GM18858 (cell line): ENCODE results near the gene SYNGR2.

Experiments
- ATAC-seq: cut with Tn5 transposase; IDR thresholded peaks from one replicate; pipeline ENCODE4 v1.9.1; 2021; ENCODE audit not compliant: unreplicated experiment

Gene SYNGR2

DNA sequence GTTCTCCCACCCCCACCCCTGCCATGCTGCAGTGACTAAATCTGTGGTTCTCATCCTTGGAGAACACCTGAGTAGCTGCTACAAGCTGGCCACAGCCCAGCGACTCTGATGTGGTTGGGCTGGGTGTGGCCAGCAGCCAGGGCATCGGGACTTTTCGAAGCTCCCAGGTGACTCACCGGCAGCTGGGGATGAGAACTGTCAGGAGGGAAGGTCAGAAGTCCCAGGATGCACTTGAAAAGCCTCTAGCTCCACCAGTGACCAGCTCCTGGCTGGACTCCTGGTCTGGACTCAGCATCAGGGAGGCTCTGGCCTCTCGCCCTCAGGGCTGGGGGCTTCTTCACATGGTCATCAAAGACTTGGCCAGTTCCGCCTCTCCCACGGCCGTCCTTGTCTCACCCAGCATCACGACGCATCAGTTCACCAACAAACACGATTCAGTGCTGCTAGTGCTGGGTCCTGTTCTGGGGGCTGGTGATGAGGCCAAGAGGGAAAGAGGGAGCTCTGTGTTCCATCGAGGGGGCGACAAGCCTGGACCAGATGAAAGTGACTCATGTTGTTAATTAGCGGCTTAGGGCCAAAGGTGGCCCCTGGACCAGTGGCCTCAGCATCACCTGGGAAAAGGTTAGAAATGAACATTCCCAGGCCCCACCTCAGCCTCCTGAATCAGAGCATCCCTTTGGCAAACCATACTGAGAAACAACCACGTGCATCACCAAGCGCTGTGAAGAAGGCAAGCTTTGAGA, 26.1 kb upstream of the SYNGR2 start:
- ATAC-seq = no peak

DNA sequence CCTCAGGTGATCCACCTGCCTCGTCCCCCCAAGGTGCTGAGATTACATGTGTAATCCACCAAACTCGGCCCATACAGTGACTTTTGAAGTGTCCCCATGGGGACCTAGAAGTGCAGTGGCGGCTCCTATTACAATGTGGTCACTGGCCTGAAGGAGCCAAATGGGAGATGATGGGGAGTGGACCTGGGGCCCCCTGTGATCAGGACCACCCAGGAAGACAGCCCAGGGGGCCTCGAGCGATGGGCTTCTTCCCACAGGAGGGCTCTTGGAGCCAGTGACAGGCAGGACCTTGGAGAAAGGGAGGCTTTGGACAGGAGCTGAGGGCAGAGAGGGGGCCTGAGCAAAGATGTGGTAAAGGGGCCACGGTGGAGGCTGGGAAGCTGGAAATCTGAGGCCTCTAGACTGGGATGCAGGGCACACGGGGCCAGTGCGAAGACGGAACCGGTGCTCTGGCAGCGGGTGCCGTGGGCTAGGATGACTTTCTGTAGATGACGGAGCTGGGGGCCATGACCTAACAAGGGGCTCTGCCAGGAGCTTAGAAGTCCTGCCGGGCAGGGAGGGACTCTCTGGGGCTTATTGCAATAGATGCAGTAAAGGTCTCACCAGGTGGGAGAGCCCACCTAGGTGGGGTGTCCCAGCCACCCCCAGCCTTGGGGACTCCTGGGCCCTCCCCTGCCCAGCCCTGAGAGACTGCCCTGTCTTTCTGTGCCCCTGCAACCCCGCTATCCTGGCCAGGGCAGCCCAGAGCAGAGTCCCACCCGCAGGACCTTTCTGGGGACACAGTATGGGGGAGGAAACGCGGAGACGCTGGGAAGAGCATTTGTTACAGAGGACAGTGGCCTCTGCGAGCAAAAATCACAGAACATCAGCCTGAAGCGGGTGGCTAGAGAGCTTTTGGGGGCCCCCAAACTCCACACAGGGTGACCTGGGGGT, 24.9 kb upstream of the SYNGR2 start:
- ATAC-seq = no peak

DNA sequence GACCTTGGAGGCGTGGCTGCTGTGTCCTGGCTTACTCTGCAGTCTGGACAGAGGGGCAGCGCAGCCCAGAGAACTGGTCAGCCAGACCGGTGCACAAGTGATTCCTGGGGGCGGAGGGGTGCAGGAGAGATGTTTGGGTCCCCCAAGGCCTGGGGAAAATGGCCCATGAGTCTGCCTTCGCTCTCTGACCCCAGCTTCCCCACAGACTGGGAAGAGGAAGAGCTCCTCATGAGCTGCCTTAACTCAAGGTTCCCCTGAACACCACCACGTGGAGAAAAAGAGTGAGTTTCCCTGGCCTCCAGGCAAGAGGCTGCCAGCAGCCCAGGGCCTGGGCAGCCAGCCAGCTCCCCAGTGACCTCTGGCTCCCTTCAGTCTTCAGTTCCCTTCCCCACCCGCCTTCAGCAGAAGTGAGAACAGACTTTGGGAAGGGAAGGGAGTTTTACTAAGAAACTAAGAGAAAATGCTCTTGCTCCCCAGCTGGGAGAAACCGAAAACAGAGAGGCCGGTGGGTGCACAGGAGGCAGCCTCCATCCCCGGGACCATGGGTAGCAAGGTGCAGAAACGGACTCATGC, 24.1 kb upstream of the SYNGR2 start:
- no peak for ATAC-seq

DNA sequence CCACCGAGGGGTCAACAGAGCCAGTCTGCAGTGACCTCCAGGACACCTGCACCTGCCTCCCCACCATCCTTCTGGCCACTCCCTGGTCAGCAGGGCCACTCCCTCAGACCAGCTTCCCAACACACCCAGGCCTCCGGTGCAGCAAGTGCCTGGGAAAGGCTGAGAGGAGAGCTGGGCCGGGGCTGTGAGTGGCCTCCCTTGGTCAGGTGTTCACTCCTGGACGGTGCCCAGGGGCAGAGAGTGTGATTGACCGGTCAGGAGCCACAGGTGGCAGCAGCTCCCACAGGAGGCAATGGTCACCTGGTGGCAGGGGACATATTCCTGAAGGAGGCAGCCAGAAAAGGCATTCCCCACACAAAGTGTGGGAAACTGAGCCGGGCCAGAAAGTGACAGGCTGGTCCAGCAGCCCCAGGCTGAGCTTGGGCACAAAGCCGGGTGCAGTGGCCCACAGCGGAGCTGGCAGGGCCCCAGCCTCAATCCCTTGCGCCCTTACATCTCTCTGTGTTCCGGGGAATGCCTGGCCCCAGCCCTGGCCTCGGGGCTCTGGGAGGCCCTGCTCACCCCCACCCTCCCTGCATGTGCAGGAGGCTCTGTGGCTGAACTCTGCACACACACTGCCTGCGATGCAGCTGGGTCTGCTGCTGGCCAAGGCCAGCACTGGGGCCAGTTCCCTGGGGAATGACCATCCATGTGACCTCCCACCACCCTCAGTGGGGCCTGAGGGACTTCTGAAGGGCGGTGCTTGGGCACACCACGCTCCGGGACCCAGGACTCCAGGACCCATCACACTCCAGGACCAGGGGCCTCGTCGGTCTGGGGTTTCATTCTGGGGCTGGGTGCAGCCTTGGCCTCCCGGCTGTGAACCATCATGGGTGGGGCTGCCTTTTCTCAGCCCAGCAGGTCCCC, 23.4 kb upstream of the SYNGR2 start:
- ATAC-seq = no peak

- ATAC-seq = no peak
Measured at GRCh38 chr17:78146471-78146869, 21.9 kb upstream of the SYNGR2 start.

DNA sequence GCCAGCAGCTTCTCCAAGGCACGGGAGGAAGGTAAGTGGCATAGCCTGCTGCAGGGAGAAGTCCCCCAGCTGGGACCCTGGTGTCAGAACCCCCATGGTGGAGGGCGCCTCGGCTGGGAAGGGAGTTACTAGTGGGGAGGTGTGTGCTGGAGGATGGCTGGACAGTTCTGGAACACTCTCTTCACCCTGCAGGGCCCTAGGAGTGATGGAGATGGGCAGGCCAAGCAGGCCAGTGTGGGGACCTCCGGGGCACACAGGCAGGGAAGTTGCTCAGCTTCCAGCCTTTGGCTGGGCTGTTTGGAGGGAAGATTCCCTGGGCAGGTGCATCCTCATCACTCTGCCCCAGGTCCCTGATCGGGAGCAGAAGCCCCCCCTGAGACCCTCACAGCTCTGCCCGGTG, 21.5 kb upstream of the SYNGR2 start:
- no peak for ATAC-seq

DNA sequence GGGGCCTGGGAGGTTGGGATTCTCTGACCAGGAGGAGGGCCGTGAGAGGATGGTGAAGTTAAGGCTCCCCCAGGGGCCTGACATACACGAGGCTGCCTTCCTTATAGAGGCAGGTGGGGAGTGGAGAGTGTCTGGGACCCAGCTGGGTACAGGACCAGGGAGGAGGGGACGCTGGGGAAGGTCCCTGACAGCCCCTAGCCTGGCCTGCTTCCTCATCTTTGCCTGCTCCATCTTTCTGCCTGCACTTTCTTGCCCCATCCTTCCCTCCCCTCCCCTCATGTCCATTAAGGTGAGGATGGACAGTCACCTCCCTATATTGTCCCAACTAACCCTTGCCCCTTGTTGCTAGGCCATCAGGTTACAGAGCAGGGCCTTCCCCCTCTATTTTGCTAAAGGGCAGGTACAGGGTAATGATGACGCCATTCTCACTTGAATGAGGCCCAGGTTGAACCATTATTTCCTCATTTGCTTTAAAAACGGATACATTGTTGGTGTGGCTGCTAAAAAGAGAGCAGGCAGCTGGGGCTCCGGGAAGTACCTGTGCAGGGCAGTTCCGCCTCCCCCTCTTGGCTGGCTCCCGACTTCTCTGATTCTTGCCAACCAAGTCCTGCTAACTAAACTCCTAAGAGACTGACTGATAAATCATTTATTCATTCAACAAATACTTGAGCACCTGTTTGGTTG, 20.9 kb upstream of the SYNGR2 start:
- no peak for ATAC-seq

DNA sequence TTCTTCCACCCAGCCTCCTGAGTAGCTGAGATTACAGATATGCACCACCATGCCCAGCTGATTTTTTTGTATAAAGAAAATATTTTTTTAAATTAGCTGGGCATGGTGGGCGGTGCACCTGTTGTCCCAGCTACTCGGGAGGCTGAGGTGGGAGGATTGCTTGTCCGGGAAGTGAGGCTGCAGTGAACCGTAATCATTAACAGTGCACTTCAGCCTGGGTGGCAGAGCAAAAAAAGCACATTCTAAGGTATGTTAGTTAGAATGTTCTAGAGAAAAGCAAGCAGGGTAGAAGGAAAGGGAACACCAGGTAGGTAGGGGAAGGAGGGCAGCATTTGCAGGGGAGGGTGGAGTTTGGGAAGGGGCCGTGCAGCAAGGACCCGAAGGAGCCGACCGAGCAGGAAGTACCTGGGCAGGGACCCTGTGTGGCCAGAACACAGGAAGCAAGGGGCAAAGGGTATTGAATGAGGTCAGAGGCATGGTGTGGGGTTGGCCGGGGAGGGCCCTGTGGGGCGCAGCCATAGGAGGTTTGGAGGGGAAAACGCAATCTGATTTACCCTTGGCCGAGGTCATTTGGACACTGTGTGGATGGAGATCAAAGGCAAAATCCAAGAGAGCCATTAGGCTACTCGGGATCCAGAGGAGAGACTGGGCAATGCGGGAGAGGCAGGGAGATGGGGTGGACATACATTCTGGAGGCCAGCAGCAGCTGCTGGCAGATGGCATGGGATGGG, 19.9 kb upstream of the SYNGR2 start:
- no peak for ATAC-seq

DNA sequence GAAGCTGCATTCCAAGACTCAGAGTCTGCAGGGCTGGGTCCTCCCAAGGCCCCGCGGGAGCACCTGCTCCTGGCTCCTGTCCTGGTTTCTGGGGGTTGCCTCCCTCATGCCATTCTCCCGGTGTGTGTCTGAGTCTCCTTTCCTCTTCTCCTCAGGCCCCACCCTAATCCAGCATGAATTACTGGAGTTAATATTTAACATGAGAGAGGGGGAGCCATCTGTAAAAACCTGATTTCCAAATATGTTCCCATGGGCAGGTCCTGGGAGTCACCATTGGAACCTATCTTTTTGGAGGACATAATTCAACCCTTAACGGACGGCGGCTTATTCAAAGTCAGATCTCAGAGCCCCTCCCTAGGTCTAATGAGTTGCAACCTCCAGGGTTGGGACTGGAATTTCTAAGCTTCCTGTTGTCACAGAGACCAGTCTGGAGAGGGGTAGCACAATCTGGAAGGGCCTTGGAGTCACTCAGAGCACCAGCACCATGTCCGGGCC, 16.8 kb upstream of the SYNGR2 start:
- ATAC-seq = no peak

GRCh38 chr17:78154903-78155811, 13.2 kb upstream of the SYNGR2 start:
- ATAC-seq = no peak

GRCh38 chr17:78159575-78160158, 8.7 kb upstream of the SYNGR2 start:
- no peak for ATAC-seq

- ATAC-seq = no peak
Measured at GRCh38 chr17:78163881-78164747, 4.3 kb upstream of the SYNGR2 start.

DNA sequence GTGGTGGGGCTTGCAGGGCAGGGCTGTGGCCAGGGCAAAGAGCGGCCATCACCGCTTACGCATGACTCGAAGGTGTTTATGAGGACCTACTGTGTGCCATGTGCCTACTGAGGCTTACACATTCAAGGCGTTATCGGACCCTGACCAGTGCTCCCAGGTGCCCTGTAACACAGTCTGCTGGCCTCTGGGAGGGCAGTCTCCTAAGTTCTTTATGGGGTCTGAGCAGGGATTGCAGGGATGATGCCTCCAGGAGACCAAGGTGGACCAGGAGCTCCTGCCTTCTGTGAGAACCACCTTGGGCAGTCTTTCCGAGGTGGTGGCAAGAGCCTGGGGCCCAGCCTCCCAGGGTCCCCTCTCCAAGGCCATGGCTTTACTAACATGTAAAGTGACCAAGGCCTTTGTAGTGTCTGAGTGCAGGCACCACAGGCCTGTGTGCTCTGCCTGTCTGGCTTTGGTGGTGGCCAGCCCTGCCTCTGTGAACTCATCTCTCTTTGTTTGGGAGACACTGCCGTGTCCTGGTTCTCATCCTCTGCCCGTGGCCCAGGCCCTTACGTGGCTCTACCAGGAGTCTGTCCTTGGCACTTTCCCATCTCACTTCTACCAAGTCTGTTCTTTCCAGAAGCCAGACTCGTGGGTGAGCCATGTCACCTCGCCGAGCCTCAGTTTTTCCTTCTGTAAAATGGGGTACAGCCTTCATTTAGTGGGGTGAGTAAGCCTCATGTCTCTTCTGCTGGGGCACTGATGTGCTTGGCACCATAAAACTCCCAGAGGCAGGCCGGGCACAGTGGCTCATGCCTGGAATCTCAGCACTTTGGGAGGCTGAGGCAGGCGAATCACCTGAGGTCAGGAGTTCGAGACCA, 3.4 kb upstream of the SYNGR2 start:
- ATAC-seq = no peak

- no peak for ATAC-seq
Measured at GRCh38 chr17:78166416-78166815, 2.0 kb upstream of the SYNGR2 start.

DNA sequence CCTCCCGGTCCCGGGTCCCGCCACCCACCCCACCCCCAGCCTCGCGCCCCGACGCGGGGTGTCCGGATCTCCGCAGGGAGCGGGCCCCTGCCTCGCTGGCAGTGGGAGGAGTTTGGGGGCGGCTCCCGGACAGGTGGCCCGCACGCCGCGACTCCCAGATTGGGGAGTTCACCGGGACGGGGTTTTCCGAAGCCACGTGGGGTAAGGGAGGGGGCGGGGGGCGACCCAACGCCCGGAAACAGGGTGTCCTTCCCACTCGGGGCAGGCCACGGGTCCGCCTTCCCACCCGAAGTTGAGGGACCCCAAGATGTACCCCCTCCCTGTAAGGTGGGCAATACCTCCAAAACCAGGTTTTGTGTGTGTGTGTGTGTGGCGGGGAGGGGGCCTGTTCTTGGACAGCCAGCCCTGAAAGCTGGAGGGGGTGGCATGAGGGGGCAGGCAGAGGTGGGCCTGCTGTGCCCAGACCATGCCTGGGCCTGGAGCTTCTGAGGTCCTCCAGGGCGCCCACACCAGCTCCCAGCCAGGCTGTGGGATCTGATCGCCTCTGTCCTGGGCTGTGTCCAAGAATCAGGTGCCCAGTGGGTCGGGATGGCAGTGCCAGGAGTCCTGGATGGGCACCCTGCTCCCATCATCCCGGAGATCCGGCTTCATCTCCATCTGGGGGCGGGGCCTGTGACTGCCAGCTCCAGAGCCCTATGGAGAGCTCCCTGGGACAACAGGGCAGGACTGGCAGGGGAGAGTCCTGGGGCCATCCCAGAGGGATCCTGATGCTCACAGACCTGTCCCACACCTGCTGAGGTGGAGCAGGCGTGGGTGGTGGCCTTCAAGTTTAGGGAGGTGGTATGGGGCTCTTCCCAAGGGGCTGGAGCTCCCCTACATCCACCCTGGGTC, 767 bp downstream of the SYNGR2 start:
- ATAC-seq = no peak
